ENCODE measurements around the gene HK2. TPM values are rescaled to one million over a fixed set of nuclear protein-coding genes. Genes with fewer than 3 reads are reported as not detected.

HK2 gene
- total RNA-seq, 1 donor from 2014 or later: 19.0 TPM

GRCh38 chr2:74857215-74857614, 23.3 kb downstream of the HK2 start:
- TF ChIP-seq, protein P1, sequence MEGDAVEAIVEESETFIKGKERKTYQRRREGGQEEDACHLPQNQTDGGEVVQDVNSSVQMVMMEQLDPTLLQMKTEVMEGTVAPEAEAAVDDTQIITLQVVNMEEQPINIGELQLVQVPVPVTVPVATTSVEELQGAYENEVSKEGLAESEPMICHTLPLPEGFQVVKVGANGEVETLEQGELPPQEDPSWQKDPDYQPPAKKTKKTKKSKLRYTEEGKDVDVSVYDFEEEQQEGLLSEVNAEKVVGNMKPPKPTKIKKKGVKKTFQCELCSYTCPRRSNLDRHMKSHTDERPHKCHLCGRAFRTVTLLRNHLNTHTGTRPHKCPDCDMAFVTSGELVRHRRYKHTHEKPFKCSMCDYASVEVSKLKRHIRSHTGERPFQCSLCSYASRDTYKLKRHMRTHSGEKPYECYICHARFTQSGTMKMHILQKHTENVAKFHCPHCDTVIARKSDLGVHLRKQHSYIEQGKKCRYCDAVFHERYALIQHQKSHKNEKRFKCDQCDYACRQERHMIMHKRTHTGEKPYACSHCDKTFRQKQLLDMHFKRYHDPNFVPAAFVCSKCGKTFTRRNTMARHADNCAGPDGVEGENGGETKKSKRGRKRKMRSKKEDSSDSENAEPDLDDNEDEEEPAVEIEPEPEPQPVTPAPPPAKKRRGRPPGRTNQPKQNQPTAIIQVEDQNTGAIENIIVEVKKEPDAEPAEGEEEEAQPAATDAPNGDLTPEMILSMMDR (IDR thresholded peaks at IDR 0.05; ENCODE audit: borderline replicate concordance): no peak
- Histone ChIP-seq H3K4me3 (no peak overlapping the region), H3K36me3 (peaks cover 3% of the 10 kb centered on the region), H3K27me3 (ENCODE audit: low read depth) (no peaks in the 10 kb centered on the region), H3K4me1 (peaks cover 8% of the 10 kb centered on the region), H3K9me3 (replicated peaks) (no peaks in the 10 kb centered on the region), H3K27ac (replicated peaks) (no peak overlapping the region)
- intact Hi-C loops (cut with micrococcal nuclease): no loop called here
- no peak for DNase-seq

- no peaks in the 10 kb centered on the region for H3K9me3 ChIP-seq (replicated peaks)
- TF ChIP-seq, protein P1 (IDR thresholded peaks at IDR 0.05; ENCODE audit: borderline replicate concordance): no peak
- intact Hi-C loops (cut with micrococcal nuclease): no loop called here
Measured at GRCh38 chr2:74857725-74858124, 23.8 kb downstream of the HK2 start.

DNA sequence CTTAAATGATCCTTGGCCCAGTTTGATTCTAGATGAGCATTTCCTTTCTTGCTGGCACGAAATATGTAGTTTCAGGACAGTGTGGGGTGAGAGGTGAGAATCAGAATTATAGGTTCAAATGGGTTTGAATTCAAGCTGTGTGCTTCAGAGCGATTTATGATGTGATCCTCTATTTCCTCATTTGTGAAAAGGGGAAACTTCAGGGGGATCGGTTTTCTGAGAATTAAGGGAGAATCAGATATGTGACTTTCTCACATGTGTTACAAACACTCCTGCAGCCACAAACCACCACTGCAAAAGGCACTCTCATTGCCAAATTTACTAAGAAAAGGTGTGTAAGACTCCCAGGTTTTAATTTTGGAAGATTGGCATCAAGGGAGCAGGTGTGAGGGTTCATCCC, 24.4 kb downstream of the HK2 start:
- no peaks in the 10 kb centered on the region for H3K9me3 ChIP-seq (replicated peaks)
- no peak overlapping the region for H3K4me3 ChIP-seq
- H3K36me3 ChIP-seq: peaks cover 3% of the 10 kb centered on the region
- intact Hi-C loops (cut with micrococcal nuclease): no loop called here
- no peak overlapping the region for H3K27ac ChIP-seq (replicated peaks)
- DNase-seq: no peak
- peaks cover 10% of the 10 kb centered on the region for H3K4me1 ChIP-seq
- TF ChIP-seq, protein P1 (IDR thresholded peaks at IDR 0.05; ENCODE audit: borderline replicate concordance): no peak
- no peaks in the 10 kb centered on the region for H3K27me3 ChIP-seq (ENCODE audit: low read depth)

More at GRCh38 chr2:74857725-74858124, 23.8 kb downstream of the HK2 start:
- no peaks in the 10 kb centered on the region for H3K27me3 ChIP-seq (ENCODE audit: low read depth)
- H3K4me1 ChIP-seq: peaks cover 8% of the 10 kb centered on the region
- H3K4me3 ChIP-seq: no peak overlapping the region
- DNase-seq: no peak
- H3K36me3 ChIP-seq: peaks cover 3% of the 10 kb centered on the region
- H3K27ac ChIP-seq (replicated peaks): no peak overlapping the region

- peaks cover 24% of the 10 kb centered on the region for H3K4me1 ChIP-seq
- intact Hi-C loops (cut with micrococcal nuclease): no loop called here
- no peak overlapping the region for H3K4me3 ChIP-seq
- no peak overlapping the region for H3K27ac ChIP-seq (replicated peaks)
- no peaks in the 10 kb centered on the region for H3K36me3 ChIP-seq
- H3K27me3 ChIP-seq (ENCODE audit: low read depth): no peaks in the 10 kb centered on the region
- no peaks in the 10 kb centered on the region for H3K9me3 ChIP-seq (replicated peaks)
- no peak for DNase-seq
- TF ChIP-seq, protein P1 (IDR thresholded peaks at IDR 0.05; ENCODE audit: borderline replicate concordance): no peak
Measured at GRCh38 chr2:74860079-74860478, 26.2 kb downstream of the HK2 start.

- TF ChIP-seq, protein P1 (IDR thresholded peaks at IDR 0.05; ENCODE audit: borderline replicate concordance): no peak
- no peak for DNase-seq
- H3K9me3 ChIP-seq (replicated peaks): no peaks in the 10 kb centered on the region
- intact Hi-C loops (cut with micrococcal nuclease): no loop called here
- no peak overlapping the region for H3K27ac ChIP-seq (replicated peaks)
- H3K4me3 ChIP-seq: no peak overlapping the region
- no peaks in the 10 kb centered on the region for H3K27me3 ChIP-seq (ENCODE audit: low read depth)
- peaks cover 28% of the 10 kb centered on the region for H3K4me1 ChIP-seq
- no peaks in the 10 kb centered on the region for H3K36me3 ChIP-seq
Measured at GRCh38 chr2:74860521-74860920, 26.6 kb downstream of the HK2 start.

GRCh38 chr2:74861531-74861930, 27.6 kb downstream of the HK2 start:
- Histone ChIP-seq H3K27me3 (ENCODE audit: low read depth) (no peaks in the 10 kb centered on the region), H3K36me3 (no peaks in the 10 kb centered on the region), H3K9me3 (replicated peaks) (no peaks in the 10 kb centered on the region), H3K4me1 (peaks cover 23% of the 10 kb centered on the region), H3K4me3 (no peak overlapping the region), H3K27ac (replicated peaks) (no peak overlapping the region)
- DNase-seq: no peak
- intact Hi-C loops (cut with micrococcal nuclease): no loop called here
- TF ChIP-seq, protein P1 (IDR thresholded peaks at IDR 0.05; ENCODE audit: borderline replicate concordance): no peak
